ENCODE results near the gene DNAAF8.

DNAAF8 gene

GRCh38 chr16:4790261-4790660, 55.9 kb downstream of the DNAAF8 start:
- no peak for TF ChIP-seq CTCF (conservative IDR thresholded peaks at IDR 0.05; ENCODE audit: low read depth, low read length)

GRCh38 chr16:4790871-4791270, 56.5 kb downstream of the DNAAF8 start:
- DNase-seq (ENCODE audit: low read depth): no peak
- no peak for TF ChIP-seq CTCF (conservative IDR thresholded peaks at IDR 0.05; ENCODE audit: low read depth, low read length)
- no peak overlapping the region for H3K4me3 ChIP-seq (ENCODE audit: low read depth, low read length)

More at GRCh38 chr16:4790261-4790660, 55.9 kb downstream of the DNAAF8 start:
- no peak overlapping the region for H3K4me3 ChIP-seq (ENCODE audit: low read depth, low read length)
- DNase-seq (ENCODE audit: low read depth): no peak

- no peak overlapping the region for H3K4me3 ChIP-seq (ENCODE audit: low read depth, low read length)
- DNase-seq (ENCODE audit: low read depth): no peak
- TF ChIP-seq CTCF (conservative IDR thresholded peaks at IDR 0.05; ENCODE audit: low read depth, low read length): no peak
Measured at GRCh38 chr16:4792951-4793513, 58.7 kb downstream of the DNAAF8 start.

- DNase-seq (ENCODE audit: low read depth): no peak
- TF ChIP-seq CTCF (conservative IDR thresholded peaks at IDR 0.05; ENCODE audit: low read depth, low read length): no peak
- no peak within 1 kb of the TSS for H3K4me3 ChIP-seq (ENCODE audit: low read depth, low read length)
Measured at GRCh38 chr16:4795181-4795827, 61.0 kb downstream of the DNAAF8 start, which contains the start of gene SMIM22. SMIM22 (plus strand) TSS chr16:4795369; CDS start chr16:4795735, 366 bp downstream.

- H3K4me3 ChIP-seq (ENCODE audit: low read depth, low read length): no peak overlapping the region
- no peak for DNase-seq (ENCODE audit: low read depth)
- no peak for TF ChIP-seq CTCF (conservative IDR thresholded peaks at IDR 0.05; ENCODE audit: low read depth, low read length)
Measured at GRCh38 chr16:4795828-4796572, 61.7 kb downstream of the DNAAF8 start.

- DNase-seq (ENCODE audit: low read depth): no peak
- no peak for TF ChIP-seq CTCF (conservative IDR thresholded peaks at IDR 0.05; ENCODE audit: low read depth, low read length)
- no peak overlapping the region for H3K4me3 ChIP-seq (ENCODE audit: low read depth, low read length)
Measured at GRCh38 chr16:4796982-4797804, 62.9 kb downstream of the DNAAF8 start.

Measured in choroid plexus epithelial cell (primary cell).